NCI-H2081 treated with DMSO at 0.1 percent for 48 hours (cell line): ENCODE measurements around the gene PRELID2.
"Not testable (repeated sequence)": the region's sequence is repeated elsewhere in the genome, so short reads cannot be mapped to it uniquely, and the experiment has no call there.

Experiments used
- DNase-seq: peaks from one replicate; lab custom pipeline; 2025; lab: John Stamatoyannopoulos, UW

Gene PRELID2

GRCh38 chr5:145834917-145835847 is at the start of gene PRELID2:
PRELID2 (minus strand) TSS chr5:145835342; CDS start chr5:145835251, 91 bp downstream.
- DNase-seq: no peak

- no peak for DNase-seq
These were observed 39.6 kb upstream of the PRELID2 start for GRCh38 chr5:145874765-145875164.

GRCh38 chr5:145872914-145873313 is 37.8 kb upstream of the PRELID2 start, which contains the start of gene GRXCR2:
GRXCR2 (minus strand) TSS chr5:145873014; CDS start chr5:145872968, 46 bp downstream.
- no peak for DNase-seq

GRCh38 chr5:145872486-145872885 is 37.3 kb upstream of the PRELID2 start:
- DNase-seq: no peak

GRCh38 chr5:145869753-145870152 is 34.6 kb upstream of the PRELID2 start:
- DNase-seq: no peak

GRCh38 chr5:145867806-145868205 is 32.7 kb upstream of the PRELID2 start:
- no peak for DNase-seq

GRCh38 chr5:145864432-145864831 is 29.3 kb upstream of the PRELID2 start:
- DNase-seq: not testable (repeated sequence)

- DNase-seq: no peak
These were observed 27.9 kb upstream of the PRELID2 start for GRCh38 chr5:145863003-145863402.

GRCh38 chr5:145859897-145860296 is 24.8 kb upstream of the PRELID2 start:
- no peak for DNase-seq

- no peak for DNase-seq
These were observed 24.3 kb upstream of the PRELID2 start for GRCh38 chr5:145859453-145859852.

GRCh38 chr5:145858959-145859358 is 23.8 kb upstream of the PRELID2 start:
- no peak for DNase-seq

GRCh38 chr5:145856285-145856818 is 21.2 kb upstream of the PRELID2 start:
- DNase-seq: no peak

GRCh38 chr5:145855763-145856267 is 20.7 kb upstream of the PRELID2 start:
- DNase-seq: no peak

- no peak for DNase-seq
These were observed 19.6 kb upstream of the PRELID2 start for GRCh38 chr5:145854651-145855258.

- DNase-seq: no peak
These were observed 18.7 kb upstream of the PRELID2 start for GRCh38 chr5:145853781-145854376.

- DNase-seq: no peak
These were observed 17.8 kb upstream of the PRELID2 start for GRCh38 chr5:145852990-145853389.

- no peak for DNase-seq
These were observed 13.7 kb upstream of the PRELID2 start for GRCh38 chr5:145848854-145849253.

- no peak for DNase-seq
These were observed 12.7 kb upstream of the PRELID2 start for GRCh38 chr5:145847499-145848497.

GRCh38 chr5:145846081-145846480 is 10.9 kb upstream of the PRELID2 start:
- DNase-seq: no peak

GRCh38 chr5:145841299-145841698 is 6.2 kb upstream of the PRELID2 start:
- DNase-seq: no peak
